PC-9 (cell line): ENCODE results near the gene ZNF330. TPM values are rescaled to one million over a fixed set of nuclear protein-coding genes. Genes with fewer than 3 reads are reported as not detected.

Source experiments
- BruUV-seq: library from RNA; stranded (reverse); fragments of 400-500 nt; replicated peaks from 2 replicates; lab custom pipeline; 2021; lab: Mats Ljungman, UMichigan
- CTCF ChIA-PET: fragments of 300-600 bp; sonication (Branson Sonifier 250); formaldehyde crosslinking; loops from one replicate; lab custom pipeline; 2022; ENCODE audit warnings: antibody characterized with exemption; lab: Charles Lee
- POLR2A ChIA-PET: fragments of 300-600 bp; sonication (Branson Sonifier 250); formaldehyde crosslinking; loops from one replicate; lab custom pipeline; 2022; ENCODE audit warnings: antibody characterized with exemption; ENCODE audit not compliant: unreplicated experiment; lab: Charles Lee
- DNase-seq, 2 experiments: peaks; one replicate each; pipeline versions ENCODE4 v3.0.0 to v3.0.0-alpha.2; 2015 to 2022; ENCODE audit warnings: mixed read lengths in 1 of 2
- H2AFZ ChIP-seq: fragments of 200-600 bp; sonication (generic); 2 replicates; pipeline ENCODE4 v1.8.1; 2017; ENCODE audit warnings: antibody characterized with exemption
- H3F3A ChIP-seq: fragments of 200-600 bp; sonication (generic); 2 replicates; pipeline ENCODE4 v1.8.1; 2017; ENCODE audit warnings: antibody characterized with exemption, mild to moderate bottlenecking, low read depth; ENCODE audit not compliant: insufficient read depth
- H3K27ac ChIP-seq: fragments of 200-600 bp; sonication (generic); 2 replicates; pipeline ENCODE4 v1.6.1; 2016; ENCODE audit warnings: mixed run types
- H3K27me3 ChIP-seq: fragments of 200-600 bp; sonication (generic); 2 replicates; pipeline ENCODE4 v1.6.1; 2016; ENCODE audit warnings: low read depth, mixed run types; ENCODE audit not compliant: insufficient read depth
- H3K36me3 ChIP-seq: fragments of 200-600 bp; sonication (generic); 2 replicates; pipeline ENCODE4 v1.6.1; 2016; ENCODE audit warnings: low read depth, mixed run types
- H3K4me1 ChIP-seq: fragments of 200-600 bp; sonication (generic); replicated peaks from 2 replicates; pipeline ENCODE4 v1.6.1; 2016; ENCODE audit warnings: mixed run types; ENCODE audit not compliant: insufficient read depth
- H3K4me2 ChIP-seq: fragments of 200-600 bp; sonication (generic); 2 replicates; pipeline ENCODE4 v1.6.1; 2017; ENCODE audit warnings: mixed run types
- H3K4me3 ChIP-seq: fragments of 200-600 bp; sonication (generic); 2 replicates; pipeline ENCODE4 v1.6.1; 2016; ENCODE audit warnings: mixed run types
- H3K79me2 ChIP-seq: fragments of 200-600 bp; sonication (generic); 2 replicates; pipeline ENCODE4 v1.6.1; 2017; ENCODE audit warnings: low read depth, mixed run types
- H3K9me2 ChIP-seq: fragments of 200-600 bp; sonication (generic); 2 replicates; pipeline ENCODE4 v1.8.1; 2017; ENCODE audit warnings: mild to moderate bottlenecking; ENCODE audit not compliant: insufficient read depth
- H3K9me3 ChIP-seq: fragments of 200-600 bp; sonication (generic); 2 replicates; pipeline ENCODE4 v1.8.1; 2016; ENCODE audit warnings: low read depth; ENCODE audit not compliant: insufficient read depth
- H4K20me1 ChIP-seq: fragments of 200-600 bp; sonication (generic); 2 replicates; pipeline ENCODE4 v1.8.1; 2017; ENCODE audit not compliant: insufficient read depth
- EZH2 ChIP-seq: fragments of 200-600 bp; sonication (generic); IDR thresholded peaks from 2 replicates; pipeline ENCODE4 v1.8.0; 2017; ENCODE audit warnings: antibody characterized with exemption, low read depth
- intact Hi-C: fragments of 100-400 bp; cut with micrococcal nuclease; formaldehyde crosslinking; loops from one replicate; pipeline ENCODE4 v1.10.0; 2022; ENCODE audit not compliant: unreplicated experiment
- total RNA-seq: library from RNA; stranded (reverse); gene quantifications from 2 replicates; pipeline ENCODE4 v1.2.3, GENCODE V29; 2021
- TF ChIP-seq, protein P1 (sequence below): fragments of 200-600 bp; sonication (generic); conservative IDR thresholded peaks from 2 replicates; pipeline ENCODE4 v1.6.1; 2017; ENCODE audit warnings: mixed run types, antibody characterized with exemption, mild to moderate bottlenecking, moderate library complexity

Gene ZNF330
- total RNA-seq, 1 experiment from 2014 or later = 22.5 TPM

DNA sequence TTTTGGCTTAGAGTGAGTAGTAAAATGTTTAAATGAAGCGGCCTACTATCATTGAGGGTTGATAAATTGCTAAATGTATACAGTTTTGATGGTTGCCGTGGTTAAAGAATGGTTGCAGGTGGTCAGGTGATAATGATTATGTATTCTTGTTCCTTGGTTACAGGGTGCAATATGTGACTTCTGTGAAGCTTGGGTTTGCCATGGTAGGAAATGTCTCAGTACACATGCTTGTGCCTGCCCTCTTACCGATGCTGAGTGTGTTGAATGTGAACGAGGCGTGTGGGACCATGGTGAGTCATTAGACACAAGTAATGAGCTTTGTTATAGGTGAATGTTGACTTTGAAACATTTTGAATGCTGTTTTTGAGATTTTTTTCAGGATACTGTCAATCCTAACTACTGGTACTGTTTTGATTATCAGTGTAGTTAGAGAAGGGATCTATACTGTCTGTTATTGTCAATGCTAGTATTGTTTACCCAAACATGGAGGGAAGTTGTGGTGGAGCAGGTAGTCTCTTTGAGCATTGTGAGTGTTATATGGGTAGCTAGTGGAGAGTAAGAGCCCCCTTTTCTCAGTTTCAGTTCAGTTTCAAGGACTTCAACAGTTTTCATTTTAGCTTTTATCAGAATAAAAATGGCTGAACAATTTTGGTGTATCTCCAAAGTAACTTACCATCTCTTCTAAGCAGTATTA, 8.9 kb downstream of the ZNF330 start:
- Histone ChIP-seq H3K4me2 (no peak overlapping the region), H2AFZ (no peak overlapping the region), H3K4me3 (no peak overlapping the region), H3K27ac (no peak overlapping the region), H3K9me2 (no peaks in the 10 kb centered on the region), H3K4me1 (no peaks in the 10 kb centered on the region), H3K9me3 (no peaks in the 10 kb centered on the region), H3K79me2 (0 out of 2 replicates have a peak, but pooled peaks cover 3% of the 10 kb centered on the region), H4K20me1 (no peaks in the 10 kb centered on the region), H3F3A (no peaks in the 10 kb centered on the region), H3K27me3 (no peaks in the 10 kb centered on the region), H3K36me3 (peaks cover 5% of the 10 kb centered on the region; the same call in 1 of the 2 replicates)
- ChIA-PET POLR2A (no interaction called here), CTCF (no interaction called here)
- DNase-seq = no peak
- no TSS peak for BruUV-seq
- no peak for TF ChIP-seq EZH2
- TF ChIP-seq, protein P1, sequence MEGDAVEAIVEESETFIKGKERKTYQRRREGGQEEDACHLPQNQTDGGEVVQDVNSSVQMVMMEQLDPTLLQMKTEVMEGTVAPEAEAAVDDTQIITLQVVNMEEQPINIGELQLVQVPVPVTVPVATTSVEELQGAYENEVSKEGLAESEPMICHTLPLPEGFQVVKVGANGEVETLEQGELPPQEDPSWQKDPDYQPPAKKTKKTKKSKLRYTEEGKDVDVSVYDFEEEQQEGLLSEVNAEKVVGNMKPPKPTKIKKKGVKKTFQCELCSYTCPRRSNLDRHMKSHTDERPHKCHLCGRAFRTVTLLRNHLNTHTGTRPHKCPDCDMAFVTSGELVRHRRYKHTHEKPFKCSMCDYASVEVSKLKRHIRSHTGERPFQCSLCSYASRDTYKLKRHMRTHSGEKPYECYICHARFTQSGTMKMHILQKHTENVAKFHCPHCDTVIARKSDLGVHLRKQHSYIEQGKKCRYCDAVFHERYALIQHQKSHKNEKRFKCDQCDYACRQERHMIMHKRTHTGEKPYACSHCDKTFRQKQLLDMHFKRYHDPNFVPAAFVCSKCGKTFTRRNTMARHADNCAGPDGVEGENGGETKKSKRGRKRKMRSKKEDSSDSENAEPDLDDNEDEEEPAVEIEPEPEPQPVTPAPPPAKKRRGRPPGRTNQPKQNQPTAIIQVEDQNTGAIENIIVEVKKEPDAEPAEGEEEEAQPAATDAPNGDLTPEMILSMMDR = no peak
- intact Hi-C loops = no loop called here

DNA sequence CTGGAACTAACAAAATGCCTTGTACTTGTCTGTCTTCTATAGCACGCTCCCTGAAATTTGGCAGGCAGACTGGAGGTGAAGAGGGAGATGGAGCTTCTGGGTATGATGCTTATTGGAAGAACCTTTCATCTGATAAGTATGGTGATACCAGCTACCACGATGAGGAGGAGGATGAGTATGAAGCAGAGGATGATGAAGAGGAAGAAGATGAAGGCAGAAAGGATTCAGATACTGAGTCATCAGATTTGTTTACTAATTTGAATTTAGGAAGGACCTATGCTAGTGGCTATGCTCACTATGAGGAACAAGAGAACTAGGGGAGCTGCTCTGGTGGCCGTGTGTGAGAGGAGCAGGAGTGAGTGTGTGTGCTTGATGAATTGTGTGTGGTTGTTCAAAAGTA, 13.0 kb downstream of the ZNF330 start:
- Histone ChIP-seq H3K27ac (no peak overlapping the region), H3K27me3 (no peaks in the 10 kb centered on the region), H3K4me2 (no peak overlapping the region), H3K9me3 (no peaks in the 10 kb centered on the region), H3K4me3 (no peak overlapping the region), H3K9me2 (no peaks in the 10 kb centered on the region), H3K4me1 (no peaks in the 10 kb centered on the region), H3K79me2 (no peaks in the 10 kb centered on the region), H3F3A (no peaks in the 10 kb centered on the region), H2AFZ (no peak overlapping the region), H4K20me1 (no peaks in the 10 kb centered on the region), H3K36me3 (no peaks in the 10 kb centered on the region)
- no peak for TF ChIP-seq EZH2
- TF ChIP-seq, protein P1 = no peak
- ChIA-PET CTCF (no interaction called here), POLR2A (no interaction called here)
- intact Hi-C loops = no loop called here
- BruUV-seq = TSS peak; percentile 24
- no peak for DNase-seq

DNA sequence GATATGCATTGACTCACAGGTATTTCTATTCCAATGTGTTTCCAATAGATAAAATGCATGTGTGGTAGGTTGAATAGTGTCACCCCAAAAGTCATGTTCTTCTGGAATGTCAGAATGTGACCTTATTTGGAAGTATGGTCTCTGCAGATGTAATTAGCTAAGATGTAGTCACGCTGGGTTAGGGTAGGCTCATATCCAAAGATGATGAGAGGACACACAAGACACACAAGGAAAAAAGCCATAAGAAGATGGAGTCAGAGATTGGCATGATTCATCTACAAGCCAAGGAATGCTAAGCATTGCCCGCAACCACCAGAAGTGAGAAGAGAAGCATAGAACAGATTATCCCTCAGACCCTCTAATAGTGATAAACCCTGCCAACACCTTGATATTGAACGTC, 17.5 kb downstream of the ZNF330 start:
- Histone ChIP-seq H3K27me3 (no peaks in the 10 kb centered on the region), H3K9me3 (no peaks in the 10 kb centered on the region), H3K4me2 (no peak overlapping the region), H3F3A (no peaks in the 10 kb centered on the region), H3K9me2 (no peaks in the 10 kb centered on the region), H3K27ac (no peak overlapping the region), H3K36me3 (no peaks in the 10 kb centered on the region), H3K4me3 (no peak overlapping the region), H2AFZ (no peak overlapping the region), H4K20me1 (no peaks in the 10 kb centered on the region), H3K4me1 (no peaks in the 10 kb centered on the region), H3K79me2 (no peaks in the 10 kb centered on the region)
- no TSS peak for BruUV-seq
- intact Hi-C loops = no loop called here
- no peak for DNase-seq
- CTCF ChIA-PET = no interaction called here
- POLR2A ChIA-PET = no interaction called here
- TF ChIP-seq, protein P1 = no peak
